A549 (cell line): Measurements from ENCODE around the gene IFIT1. TPM values are rescaled to one million over a fixed set of nuclear protein-coding genes. Genes with fewer than 3 reads are reported as not detected.

Experiments used
- ATAC-seq, 2 experiments: fragments of 200-7000 bp in 1 of 2; fragments of >200 bp in 1 of 2; cut with Nextera tagmentation in 1 of 2; cut with Tn5 transposase in 1 of 2; 3 replicates each; pipeline versions ENCODE4 v1.8.0 to v1.9.1; 2018 to 2020; ENCODE audit warnings: mild to moderate bottlenecking in 1 of 2, moderate library complexity in 1 of 2
- CTCF ChIA-PET: fragments of 300-600 bp; sonication (Branson Sonifier 250); formaldehyde crosslinking; extraction: SDS; loops from one replicate; lab custom pipeline; 2021; ENCODE audit warnings: antibody characterized with exemption, inconsistent platforms; lab: Yijun Ruan, JAX
- POLR2A ChIA-PET: fragments of 350-600 bp; formaldehyde crosslinking; extraction: SDS; loops from one replicate; lab custom pipeline; 2021; ENCODE audit warnings: antibody characterized with exemption, inconsistent platforms; lab: Yijun Ruan, JAX
- DNase-seq, 2 experiments: peaks; one replicate each; pipeline versions ENCODE4 v3.0.0 to v3.0.0-alpha.2; 2011 to 2016; ENCODE audit warnings: low read depth in 1 of 2, low spot score in 1 of 2
- FAIRE-seq: peaks from 2 replicates; lab custom pipeline; 2011; peaks lifted over from hg19 to GRCh38; lab: Jason Lieb, UNC
- H3K27ac ChIP-seq, 2 experiments: fragments of >200 bp; sonication (Bioruptor Twin); formaldehyde crosslinking; 3 replicates each; pipeline ENCODE4 v1.5.1; 2016 to 2017
- H3K4me1 ChIP-seq: fragments of >200 bp; sonication (Bioruptor Twin); formaldehyde crosslinking; 3 replicates; pipeline ENCODE4 v1.6.1; 2016
- H3K4me2 ChIP-seq: fragments of >200 bp; sonication (Bioruptor Twin); formaldehyde crosslinking; 3 replicates; pipeline ENCODE4 v1.6.1; 2016
- H3K4me3 ChIP-seq: fragments of >200 bp; sonication (Bioruptor Twin); formaldehyde crosslinking; 3 replicates; pipeline ENCODE4 v1.5.1; 2016
- H3K9me3 ChIP-seq: fragments of >200 bp; sonication (Bioruptor Twin); formaldehyde crosslinking; 3 replicates; pipeline ENCODE4 v1.6.1; 2016
- CBX8 ChIP-seq: fragments of 200-600 bp; sonication (generic); IDR thresholded peaks from 2 replicates; pipeline ENCODE4 v1.6.1; 2016
- CEBPB ChIP-seq, 2 experiments: fragments of >200 bp in 1 of 2; sonication (Bioruptor Twin) in 1 of 2; formaldehyde crosslinking in 1 of 2; IDR thresholded peaks; 2 replicates each; pipeline ENCODE4 v1.6.1; 2012 to 2016
- CHD2 ChIP-seq: fragments of 150-350 bp; IDR thresholded peaks from 2 replicates; pipeline ENCODE4 v1.6.1; 2014; ENCODE audit warnings: low read length; ENCODE audit not compliant: partially characterized antibody
- CHD4 ChIP-seq: fragments of 200-600 bp; sonication (generic); IDR thresholded peaks from 2 replicates; pipeline ENCODE4 v1.6.1; 2016; ENCODE audit warnings: antibody characterized with exemption, mild to moderate bottlenecking, borderline replicate concordance
- GATA3 ChIP-seq: IDR thresholded peaks from 2 replicates; pipeline ENCODE4 v1.6.1; 2012; ENCODE audit warnings: borderline replicate concordance
- HDAC2 ChIP-seq: fragments of 200-600 bp; sonication (generic); IDR thresholded peaks from 2 replicates; pipeline ENCODE4 v1.6.1; 2016
- HEYL ChIP-seq: fragments of 250-450 bp; sonication (Bioruptor Pico); IDR thresholded peaks from 2 replicates; pipeline ENCODE4 v1.8.0; 2021; ENCODE audit warnings: mild to moderate bottlenecking, moderate library complexity
- HOXA7 ChIP-seq: fragments of 250-450 bp; sonication (Bioruptor Pico); IDR thresholded peaks from 2 replicates; pipeline ENCODE4 v1.5.0; 2020; ENCODE audit warnings: mild to moderate bottlenecking, moderate library complexity
- HOXB13 ChIP-seq: fragments of 250-450 bp; sonication (Bioruptor Pico); IDR thresholded peaks from 2 replicates; pipeline ENCODE4 v1.5.0; 2020; ENCODE audit warnings: low read depth, mild to moderate bottlenecking, moderate library complexity
- HOXB5 ChIP-seq: fragments of 250-450 bp; sonication (Bioruptor Pico); IDR thresholded peaks from 2 replicates; pipeline ENCODE4 v1.5.0; 2020; ENCODE audit warnings: mild to moderate bottlenecking, moderate library complexity
- KDM1A ChIP-seq: fragments of 200-600 bp; sonication (generic); IDR thresholded peaks from 2 replicates; pipeline ENCODE4 v1.6.1; 2016; ENCODE audit warnings: low read depth, mild to moderate bottlenecking
- MAFK ChIP-seq: fragments of 450-650 bp; IDR thresholded peaks from 2 replicates; pipeline ENCODE4 v1.6.1; 2014; ENCODE audit not compliant: partially characterized antibody
- NPAS2 ChIP-seq: fragments of 250-450 bp; sonication (Bioruptor Pico); IDR thresholded peaks from 2 replicates; pipeline ENCODE4 v1.8.0; 2022; ENCODE audit warnings: mild to moderate bottlenecking, moderate library complexity, borderline replicate concordance
- PHF8 ChIP-seq: fragments of 200-600 bp; sonication (generic); IDR thresholded peaks from 2 replicates; pipeline ENCODE4 v1.6.1; 2016; ENCODE audit warnings: low read depth, mild to moderate bottlenecking, antibody characterized with exemption, moderate library complexity, borderline replicate concordance
- RFX5 ChIP-seq: fragments of 450-650 bp; IDR thresholded peaks from 2 replicates; pipeline ENCODE4 v1.7.1; 2014; ENCODE audit warnings: antibody characterized with exemption, mild to moderate bottlenecking, moderate library complexity
- ZFP36 ChIP-seq: fragments of 450-650 bp; IDR thresholded peaks from 2 replicates; pipeline ENCODE4 v1.6.1; 2014; ENCODE audit warnings: borderline replicate concordance; ENCODE audit not compliant: partially characterized antibody
- ZNF302 ChIP-seq: fragments of 250-450 bp; sonication (Bioruptor Pico); IDR thresholded peaks from 2 replicates; pipeline ENCODE4 v1.9.0; 2021; ENCODE audit warnings: inconsistent platforms, mild to moderate bottlenecking, moderate library complexity
- WGBS: methylation state at CpG from one replicate; pipeline ENCODE4 v1.1.6; 2017; ENCODE audit errors: missing lambda C conversion rate; 5-methylcytosine and 5-hydroxymethylcytosine counted together
- polyA plus RNA-seq, 4 experiments: library from polyadenylated mRNA; depleted of rRNA in 3 of 4; stranded (reverse); fragments of >200 nt; fragmentation: RNase III in 1 of 4; extraction: RNeasy Plus Mini Kit Qiagen cat#74134 plus additional on column Dnase treatment in 1 of 4; gene quantifications; 2 replicates in 3 of 4; 3 replicates in 1 of 4; pipeline ENCODE4 v1.2.3, GENCODE V29; 2011 to 2017
- TF ChIP-seq, protein P1 (sequence below): IDR thresholded peaks from 2 replicates; pipeline ENCODE4 v1.6.1; 2012
- TF ChIP-seq, protein P2 (sequence below): fragments of 150-350 bp; IDR thresholded peaks from 2 replicates; pipeline ENCODE4 v1.6.1; 2014; ENCODE audit warnings: low read depth, mild to moderate bottlenecking, low read length

The IFIT1 gene
- polyA plus RNA-seq, 2 of the 4 experiments (the other 2 are of a cell fraction) = 2.5 to 2.8 TPM

GRCh38 chr10:89377705-89378637, 14.5 kb upstream of the IFIT1 start, which contains the start of gene IFIT1B:
IFIT1B (plus strand) TSS chr10:89378056; CDS start chr10:89378136, 80 bp downstream.
- ATAC-seq = no peak
- no peak for FAIRE-seq
- no peak within 1 kb of the TSS for H3K4me3 ChIP-seq
- WGBS = 78% methylated on average over 5 of the region's 5 CpGs
- ChIA-PET CTCF (interaction anchor here (0.8 to 1.5 kb wide), 6 partner anchors 8 to 161 kb away, joined by 3 to 5 read pairs (median 4); partner anchors contain the start of gene IFIT1), POLR2A (no interaction called here)
- no peak for DNase-seq
- H3K27ac ChIP-seq = no peak within 1 kb of the TSS
- TF ChIP-seq CEBPB (IDR thresholded peaks at IDR 0.05) = no peak
- TF ChIP-seq CHD2 = no peak
- no peak for TF ChIP-seq HDAC2
- no peak for TF ChIP-seq HOXB5 (CRISPR knock-in tag)
- no peak for TF ChIP-seq ZNF302 (CRISPR knock-in tag)
- TF ChIP-seq NPAS2 (CRISPR knock-in tag) = no peak
- no peak for TF ChIP-seq HOXA7 (CRISPR knock-in tag)
- H3K4me2 ChIP-seq = no peak within 1 kb of the TSS
- H3K4me1 ChIP-seq = peaks cover 18% of the 10 kb centered on the region
- H3K9me3 ChIP-seq = no peaks in the 10 kb centered on the region

GRCh38 chr10:89379103-89379502, 13.3 kb upstream of the IFIT1 start:
- FAIRE-seq (no peak), DNase-seq (no peak), ATAC-seq (no peak)
- Histone ChIP-seq H3K4me2 (no peak overlapping the region), H3K4me1 (peaks cover 7% of the 10 kb centered on the region), H3K9me3 (no peaks in the 10 kb centered on the region), H3K27ac (no peak overlapping the region), H3K4me3 (no peak overlapping the region)
- ChIA-PET CTCF (interaction anchor here (0.7 to 1.5 kb wide), 4 partner anchors 9 to 162 kb away, joined by 3 to 5 read pairs (median 4); partner anchors contain the start of gene IFIT1), POLR2A (no interaction called here)
- no peak for TF ChIP-seq HEYL (CRISPR knock-in tag)
- peak; percentile 12 for TF ChIP-seq MAFK
- TF ChIP-seq, protein P1, sequence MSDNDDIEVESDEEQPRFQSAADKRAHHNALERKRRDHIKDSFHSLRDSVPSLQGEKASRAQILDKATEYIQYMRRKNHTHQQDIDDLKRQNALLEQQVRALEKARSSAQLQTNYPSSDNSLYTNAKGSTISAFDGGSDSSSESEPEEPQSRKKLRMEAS = no peak
- no peak for TF ChIP-seq PHF8
- no peak for TF ChIP-seq GATA3
- TF ChIP-seq KDM1A = no peak
- TF ChIP-seq, all 56 proteins: peak for 1

GRCh38 chr10:89382757-89383156, 9.7 kb upstream of the IFIT1 start:
- Histone ChIP-seq H3K4me1 (no peaks in the 10 kb centered on the region), H3K27ac (no peak overlapping the region)
- FAIRE-seq = no peak
- no peak for TF ChIP-seq ZNF302 (CRISPR knock-in tag)
- TF ChIP-seq, protein P2, sequence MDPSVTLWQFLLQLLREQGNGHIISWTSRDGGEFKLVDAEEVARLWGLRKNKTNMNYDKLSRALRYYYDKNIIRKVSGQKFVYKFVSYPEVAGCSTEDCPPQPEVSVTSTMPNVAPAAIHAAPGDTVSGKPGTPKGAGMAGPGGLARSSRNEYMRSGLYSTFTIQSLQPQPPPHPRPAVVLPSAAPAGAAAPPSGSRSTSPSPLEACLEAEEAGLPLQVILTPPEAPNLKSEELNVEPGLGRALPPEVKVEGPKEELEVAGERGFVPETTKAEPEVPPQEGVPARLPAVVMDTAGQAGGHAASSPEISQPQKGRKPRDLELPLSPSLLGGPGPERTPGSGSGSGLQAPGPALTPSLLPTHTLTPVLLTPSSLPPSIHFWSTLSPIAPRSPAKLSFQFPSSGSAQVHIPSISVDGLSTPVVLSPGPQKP = no peak
- TF ChIP-seq, all 56 proteins: peak for 0
- 71% methylated on average over 1 of the region's 1 CpG for WGBS
- no peak overlapping the region for H3K4me3 ChIP-seq
- no peak overlapping the region for H3K4me2 ChIP-seq
- no peak for ATAC-seq
- ChIA-PET POLR2A (no interaction called here), CTCF (interaction anchor here (2.8 kb wide), 1 partner anchor 14 kb away, joined by 12 read pairs; no protein-coding TSS in a partner anchor)
- H3K9me3 ChIP-seq = no peaks in the 10 kb centered on the region
- no peak for DNase-seq

DNA sequence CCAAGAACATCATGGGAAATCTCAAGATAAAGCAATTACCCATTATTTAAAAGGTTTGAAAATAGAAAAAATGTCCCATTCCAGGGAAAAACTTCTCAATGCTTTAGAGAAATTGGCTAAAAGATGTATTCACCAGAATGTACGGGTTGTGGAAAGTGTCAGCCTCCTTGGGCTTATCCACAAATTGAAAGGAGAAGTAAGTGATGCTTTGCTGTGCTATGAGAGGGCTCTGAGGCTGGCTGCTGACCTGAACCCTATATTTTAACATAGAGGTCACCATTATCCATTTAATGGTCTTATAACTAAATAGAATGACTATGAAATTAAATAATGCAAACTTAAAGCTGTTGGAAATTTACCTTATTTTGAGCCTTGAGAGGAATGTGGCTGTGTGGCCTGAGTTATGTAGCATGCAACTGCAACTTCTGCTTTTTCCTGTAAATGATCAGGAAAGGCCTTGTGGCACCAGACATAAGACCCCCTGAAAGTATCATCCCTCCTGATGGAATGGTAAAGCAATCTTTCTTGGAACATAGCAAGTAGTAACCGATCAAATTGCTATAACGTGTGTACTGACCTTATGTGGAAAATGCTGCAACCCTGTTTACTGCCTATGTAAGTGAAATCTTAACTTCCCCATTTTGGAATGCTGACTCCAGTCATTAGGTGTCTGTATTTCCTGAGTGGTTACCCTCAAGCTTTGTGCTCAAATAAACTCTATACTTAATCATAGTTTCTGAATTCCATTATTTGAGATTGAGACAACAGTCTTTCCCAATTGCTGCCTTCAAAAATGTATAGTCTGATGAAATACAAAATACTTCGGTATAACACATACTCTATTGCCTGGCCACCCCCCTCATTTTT, 7.7 kb upstream of the IFIT1 start:
- 77% methylated on average over 4 of the region's 4 CpGs for WGBS
- ChIA-PET CTCF (interaction anchor here (0.6 to 2.8 kb wide), 5 partner anchors 16 to 171 kb away, joined by 3 to 12 read pairs (median 3); no protein-coding TSS in a partner anchor), POLR2A (no interaction called here)
- DNase-seq (no peak), FAIRE-seq (no peak), ATAC-seq (no peak)
- no peaks in the 10 kb centered on the region for H3K9me3 ChIP-seq
- H3K4me3 ChIP-seq = no peak overlapping the region
- H3K4me2 ChIP-seq = no peak overlapping the region
- H3K4me1 ChIP-seq = no peaks in the 10 kb centered on the region
- no peak for TF ChIP-seq HDAC2
- no peak for TF ChIP-seq ZFP36
- no peak for TF ChIP-seq ZNF302 (CRISPR knock-in tag)
- TF ChIP-seq CHD4 = no peak
- TF ChIP-seq CHD2 = no peak
- no peak for TF ChIP-seq CBX8
- no peak for TF ChIP-seq NPAS2 (CRISPR knock-in tag)
- TF ChIP-seq RFX5 = no peak
- TF ChIP-seq HOXB13 (CRISPR knock-in tag) = no peak
- H3K27ac ChIP-seq = no peak overlapping the region
